ENCODE measurements around the gene FSCN2. TPM values are rescaled to one million over a fixed set of nuclear protein-coding genes. Genes with fewer than 3 reads are reported as not detected.
"Not testable (repeated sequence)": the region's sequence is repeated elsewhere in the genome, so short reads cannot be mapped to it uniquely, and the experiment has no call there.

FSCN2 gene
- total RNA-seq, 4 donors from 2014 or later: 0.46 to 2.7 (median 1.8) TPM

DNA sequence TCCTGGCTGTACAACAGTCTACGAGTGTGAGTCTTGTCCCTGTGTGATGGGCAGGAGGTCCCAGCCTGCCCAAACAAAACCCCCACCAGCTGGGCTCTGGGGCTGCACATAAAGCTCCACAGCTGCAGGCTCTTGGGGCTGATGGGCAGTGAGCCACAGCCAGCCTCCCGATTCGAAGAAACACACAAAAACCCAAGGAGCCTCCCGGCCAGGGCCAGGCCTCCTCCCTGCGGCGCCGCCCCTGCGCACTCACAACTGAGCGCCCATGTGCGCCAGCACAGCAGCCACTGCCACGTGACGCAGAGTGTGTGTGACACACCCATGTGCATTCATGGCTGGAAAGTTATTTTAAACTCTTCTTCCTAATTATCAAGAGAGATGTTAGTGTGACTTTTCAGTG, 54.6 kb downstream of the FSCN2 start:
- intact Hi-C loops (cut with DNase I; ENCODE audit: low total_unique reads): no loop called here
- no peak for TF ChIP-seq POLR2A (IDR thresholded peaks at IDR 0.05)
- TF ChIP-seq, protein P1, sequence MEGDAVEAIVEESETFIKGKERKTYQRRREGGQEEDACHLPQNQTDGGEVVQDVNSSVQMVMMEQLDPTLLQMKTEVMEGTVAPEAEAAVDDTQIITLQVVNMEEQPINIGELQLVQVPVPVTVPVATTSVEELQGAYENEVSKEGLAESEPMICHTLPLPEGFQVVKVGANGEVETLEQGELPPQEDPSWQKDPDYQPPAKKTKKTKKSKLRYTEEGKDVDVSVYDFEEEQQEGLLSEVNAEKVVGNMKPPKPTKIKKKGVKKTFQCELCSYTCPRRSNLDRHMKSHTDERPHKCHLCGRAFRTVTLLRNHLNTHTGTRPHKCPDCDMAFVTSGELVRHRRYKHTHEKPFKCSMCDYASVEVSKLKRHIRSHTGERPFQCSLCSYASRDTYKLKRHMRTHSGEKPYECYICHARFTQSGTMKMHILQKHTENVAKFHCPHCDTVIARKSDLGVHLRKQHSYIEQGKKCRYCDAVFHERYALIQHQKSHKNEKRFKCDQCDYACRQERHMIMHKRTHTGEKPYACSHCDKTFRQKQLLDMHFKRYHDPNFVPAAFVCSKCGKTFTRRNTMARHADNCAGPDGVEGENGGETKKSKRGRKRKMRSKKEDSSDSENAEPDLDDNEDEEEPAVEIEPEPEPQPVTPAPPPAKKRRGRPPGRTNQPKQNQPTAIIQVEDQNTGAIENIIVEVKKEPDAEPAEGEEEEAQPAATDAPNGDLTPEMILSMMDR (IDR thresholded peaks at IDR 0.05): no peak
- WGBS, 2 donors: 60 to 86% methylated on average over 12 of the region's 12 CpGs
- DNase-seq (ENCODE audit: low spot score in 2 of 2): no peak
- H3K4me3 ChIP-seq (ENCODE audit: low read depth, poor library complexity, severe bottlenecking): no peak overlapping the region

GRCh38 chr17:81583589-81584342, 55.6 kb downstream of the FSCN2 start:
- no peak for DNase-seq (ENCODE audit: low spot score in 2 of 2)
- TF ChIP-seq, protein P1 (IDR thresholded peaks at IDR 0.05): no peak
- TF ChIP-seq POLR2A (IDR thresholded peaks at IDR 0.05): no peak
- 88 to 90% methylated on average over 6 of the region's 6 CpGs for WGBS, 2 donors
- intact Hi-C loops (cut with DNase I; ENCODE audit: low total_unique reads): no loop called here
- H3K4me3 ChIP-seq (ENCODE audit: low read depth, poor library complexity, severe bottlenecking): no peak overlapping the region

GRCh38 chr17:81584771-81585170, 56.6 kb downstream of the FSCN2 start:
- intact Hi-C loops (cut with DNase I; ENCODE audit: low total_unique reads); H3K4me3 ChIP-seq (ENCODE audit: low read depth, poor library complexity, severe bottlenecking); DNase-seq (ENCODE audit: low spot score in 2 of 2): not testable (repeated sequence)
- WGBS, 2 donors: 89 to 96% methylated on average over 14 of the region's 14 CpGs

DNA sequence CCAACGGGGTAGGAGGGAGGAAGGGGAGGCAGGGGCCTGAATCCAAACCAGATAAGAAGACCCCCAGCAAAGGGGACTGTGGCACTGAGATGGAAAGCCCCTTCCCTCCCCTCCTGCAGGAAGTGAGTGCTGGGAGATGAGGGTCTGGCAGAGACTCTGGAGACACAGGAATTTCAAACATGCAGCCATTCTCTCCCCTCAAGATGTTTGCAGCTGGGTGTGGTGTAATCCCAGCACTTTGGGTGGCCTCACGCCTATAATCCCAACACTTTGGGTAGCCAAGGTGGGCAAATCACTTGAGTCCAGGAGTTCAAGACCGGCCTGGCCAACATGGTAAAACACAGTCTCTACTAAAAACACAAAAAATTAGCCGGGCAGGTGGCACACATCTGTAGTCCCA, 57.9 kb downstream of the FSCN2 start:
- no peak overlapping the region for H3K4me3 ChIP-seq (ENCODE audit: low read depth, poor library complexity, severe bottlenecking)
- DNase-seq (ENCODE audit: low spot score in 2 of 2): no peak
- 90 to 93% methylated on average over 4 of the region's 4 CpGs for WGBS, 2 donors
- intact Hi-C loops (cut with DNase I; ENCODE audit: low total_unique reads): no loop called here
- TF ChIP-seq, protein P1 (IDR thresholded peaks at IDR 0.05): no peak
- TF ChIP-seq POLR2A (IDR thresholded peaks at IDR 0.05): no peak

Other genes with a start within 250 kb of the FSCN2 start
- 100 to 1,000 TPM in 1 of 4 donors, 10 to 100 TPM in 3; 47.5 to 100 (median 73.3) TPM for gene SLC38A10, start 233.1 kb upstream of the FSCN2 start, total RNA-seq
- gene BAHCC1, start 132.9 kb upstream of the FSCN2 start, total RNA-seq: 10 to 100 TPM in 2 of 4 donors, 1 to 10 TPM in 2; 4.1 to 14.2 (median 10.0) TPM
- 1,000 to 10,000 TPM; 3,349 to 4,521 (median 4,085) TPM for gene ACTG1, start 15.6 kb upstream of the FSCN2 start, total RNA-seq
- 10 to 100 TPM; 19.4 to 34.3 (median 28.4) TPM for gene FAAP100, start 24.0 kb downstream of the FSCN2 start, total RNA-seq
- gene NPLOC4, start 108.7 kb downstream of the FSCN2 start, total RNA-seq: 10 to 100 TPM; 49.3 to 78.7 (median 67.8) TPM
- 1 to 10 TPM in 2 of 4 donors, under 1 TPM in 1, not detected in 1; 0.57 to 2.5 (median 1.6) TPM for gene TSPAN10, start 108.8 kb downstream of the FSCN2 start, total RNA-seq
- 1 to 10 TPM in 2 of 4 donors, under 1 TPM in 1, not detected in 1; 0.30 to 8.9 (median 1.1) TPM for gene PDE6G, start 128.2 kb downstream of the FSCN2 start, total RNA-seq
- 10 to 100 TPM; 33.5 to 68.3 (median 48.2) TPM for gene OXLD1, start 138.2 kb downstream of the FSCN2 start, total RNA-seq
- gene CCDC137, start 138.4 kb downstream of the FSCN2 start, total RNA-seq: 10 to 100 TPM; 19.7 to 35.2 (median 28.3) TPM
- gene ARL16, start 155.4 kb downstream of the FSCN2 start, total RNA-seq: 10 to 100 TPM; 29.2 to 45.1 (median 36.2) TPM
- gene HGS, start 155.6 kb downstream of the FSCN2 start, total RNA-seq: 100 to 1,000 TPM in 1 of 4 donors, 10 to 100 TPM in 3; 87.0 to 160 (median 92.1) TPM
- gene MRPL12, start 175.0 kb downstream of the FSCN2 start, total RNA-seq: 10 to 100 TPM; 39.5 to 64.0 (median 43.1) TPM
- 10 to 100 TPM; 23.4 to 30.6 (median 25.9) TPM for gene SLC25A10, start 183.9 kb downstream of the FSCN2 start, total RNA-seq

Data from lower leg skin (tissue), 4 donors.